Upper lobe of left lung (tissue), 4 donors: Measurements from ENCODE around the gene ACOXL.

Source experiments
- EP300 ChIP-seq, 4 donors: sonication (generic); formaldehyde crosslinking; IDR thresholded peaks; one replicate each; pipeline ENCODE4 v1.5.1; 2017; ENCODE audit warnings: antibody characterized with exemption in 4 of 4, control low read depth in 2 of 4
- TF ChIP-seq, protein P1 (sequence below), 6 experiments: fragments of 450-650 bp in 4 of 6; fragments of 200-600 bp in 2 of 6; sonication (generic) in 2 of 6; IDR thresholded peaks; one replicate each; pipeline ENCODE4 v1.5.1; 2016 to 2019; ENCODE audit warnings: antibody characterized with exemption in 6 of 6

DNA sequence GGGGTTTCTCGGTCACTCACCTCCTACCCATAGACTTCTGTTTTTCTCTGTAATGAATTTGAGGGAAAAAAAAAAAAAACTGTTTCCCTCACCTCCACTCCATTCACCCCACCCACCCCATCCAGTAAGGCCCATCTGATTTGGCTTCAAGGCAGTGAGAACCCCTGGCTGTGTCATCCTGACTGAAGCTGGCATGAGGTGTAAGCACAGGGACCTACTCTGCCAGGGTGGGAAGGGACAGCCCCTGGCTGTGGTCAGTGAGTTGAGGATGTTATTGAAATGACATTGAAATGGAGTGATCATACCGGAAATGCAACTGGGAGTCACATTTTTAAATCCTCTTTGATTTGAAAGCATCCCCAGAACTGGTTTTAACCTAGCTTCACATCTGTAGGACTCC is 369.2 kb downstream of the ACOXL start:
- TF ChIP-seq, protein P1, sequence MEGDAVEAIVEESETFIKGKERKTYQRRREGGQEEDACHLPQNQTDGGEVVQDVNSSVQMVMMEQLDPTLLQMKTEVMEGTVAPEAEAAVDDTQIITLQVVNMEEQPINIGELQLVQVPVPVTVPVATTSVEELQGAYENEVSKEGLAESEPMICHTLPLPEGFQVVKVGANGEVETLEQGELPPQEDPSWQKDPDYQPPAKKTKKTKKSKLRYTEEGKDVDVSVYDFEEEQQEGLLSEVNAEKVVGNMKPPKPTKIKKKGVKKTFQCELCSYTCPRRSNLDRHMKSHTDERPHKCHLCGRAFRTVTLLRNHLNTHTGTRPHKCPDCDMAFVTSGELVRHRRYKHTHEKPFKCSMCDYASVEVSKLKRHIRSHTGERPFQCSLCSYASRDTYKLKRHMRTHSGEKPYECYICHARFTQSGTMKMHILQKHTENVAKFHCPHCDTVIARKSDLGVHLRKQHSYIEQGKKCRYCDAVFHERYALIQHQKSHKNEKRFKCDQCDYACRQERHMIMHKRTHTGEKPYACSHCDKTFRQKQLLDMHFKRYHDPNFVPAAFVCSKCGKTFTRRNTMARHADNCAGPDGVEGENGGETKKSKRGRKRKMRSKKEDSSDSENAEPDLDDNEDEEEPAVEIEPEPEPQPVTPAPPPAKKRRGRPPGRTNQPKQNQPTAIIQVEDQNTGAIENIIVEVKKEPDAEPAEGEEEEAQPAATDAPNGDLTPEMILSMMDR (IDR thresholded peaks at IDR 0.05), result no peak
- TF ChIP-seq EP300 (IDR thresholded peaks at IDR 0.05), result no peak
